8988T (cell line): ENCODE measurements around the gene NID1.
"Not testable (repeated sequence)": the region's sequence is repeated elsewhere in the genome, so short reads cannot be mapped to it uniquely, and the experiment has no call there.

Experiments
- DNase-seq: peaks from one replicate; pipeline ENCODE4 v3.0.0; 2011

The NID1 gene

GRCh38 chr1:236064674-236065508, at the start of gene NID1:
NID1 (minus strand) TSS chr1:236065090; CDS start chr1:236065079, 11 bp downstream.
- no peak for DNase-seq

DNA sequence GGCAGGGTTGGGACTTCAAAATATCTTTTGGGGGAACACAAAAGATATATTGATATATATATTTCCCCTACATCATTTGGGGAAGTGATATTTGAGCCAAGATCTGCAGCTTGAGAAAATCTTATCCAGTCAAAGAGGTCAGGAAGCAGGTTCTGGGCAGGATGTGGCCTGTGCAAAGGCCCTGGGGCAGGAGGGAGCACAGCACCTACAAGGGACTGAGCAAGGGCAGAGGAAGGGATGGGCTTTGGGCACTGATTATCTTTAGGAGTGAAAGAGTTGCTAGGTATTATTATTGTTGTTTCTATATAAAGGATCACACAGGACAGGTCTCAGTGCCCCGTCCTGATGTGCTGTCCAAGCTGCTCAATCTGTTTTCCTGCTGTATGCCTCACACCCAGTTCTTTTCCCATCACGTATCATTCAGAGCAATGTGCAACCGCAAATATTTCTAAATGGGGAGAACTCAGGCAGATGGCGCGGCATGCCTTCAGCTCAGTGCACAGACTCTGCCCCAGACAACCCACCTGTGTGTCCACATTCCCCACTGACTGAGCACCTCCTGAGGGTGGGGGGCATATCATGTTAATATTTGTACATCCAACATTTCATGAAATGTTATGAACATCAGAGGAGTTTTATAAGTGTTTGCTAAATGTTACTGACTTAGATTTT, 49.3 kb upstream of the NID1 start:
- DNase-seq = no peak

DNA sequence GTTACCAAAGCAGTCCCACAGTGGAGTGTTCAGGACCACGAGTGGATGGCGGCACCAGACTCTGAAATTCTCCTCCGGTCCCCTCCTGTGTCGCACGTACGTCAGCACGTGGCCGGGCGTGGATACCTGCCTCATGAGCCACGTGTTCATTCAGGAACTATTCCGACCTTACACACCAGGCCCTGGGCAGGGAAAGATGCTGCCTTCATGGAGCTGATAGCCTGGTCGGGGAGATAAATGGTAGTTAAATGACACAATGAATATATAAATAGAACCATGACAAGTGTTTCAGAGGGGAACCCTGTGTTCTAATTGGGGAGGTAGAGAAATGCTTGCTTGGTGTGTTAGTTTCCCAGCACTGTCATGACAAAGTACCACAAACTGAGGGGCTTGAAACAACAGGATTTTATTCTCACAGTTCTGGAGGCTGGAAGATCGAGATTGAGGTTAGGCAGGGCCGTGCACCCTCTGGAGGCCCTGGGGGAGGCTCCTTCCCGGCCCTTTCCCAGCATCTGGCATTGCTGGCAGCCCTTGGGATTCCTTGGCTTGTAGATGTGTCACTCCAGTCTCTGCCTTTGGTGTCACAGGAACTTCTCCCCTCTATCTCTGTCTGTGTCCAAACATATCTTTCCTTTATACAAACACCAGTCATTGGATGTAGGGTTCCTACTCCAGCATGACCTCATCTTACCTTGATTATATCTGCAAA, 48.6 kb upstream of the NID1 start:
- DNase-seq = no peak

GRCh38 chr1:236112332-236112627, 47.4 kb upstream of the NID1 start:
- no peak for DNase-seq

- no peak for DNase-seq
Measured at GRCh38 chr1:236111527-236112331, 46.8 kb upstream of the NID1 start.

DNA sequence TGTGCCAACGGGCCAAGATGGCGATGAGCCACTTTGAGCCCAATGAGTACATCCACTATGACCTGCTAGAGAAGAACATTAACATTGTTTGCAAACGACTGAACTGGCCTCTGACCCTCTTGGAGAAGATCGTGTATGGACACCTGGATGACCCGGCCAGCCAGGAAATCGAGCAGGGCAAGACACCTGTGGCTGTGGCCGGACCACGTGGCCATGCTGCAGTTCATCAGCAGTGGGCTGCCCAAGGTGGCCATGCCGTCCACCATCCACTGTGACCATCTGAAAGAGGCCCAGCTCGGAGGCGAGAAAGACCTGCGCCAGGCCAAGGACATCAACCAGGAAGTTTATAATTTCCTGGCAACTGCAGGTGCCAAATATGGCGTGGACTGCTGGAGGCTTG, 45.2 kb upstream of the NID1 start:
- no peak for DNase-seq

GRCh38 chr1:236108027-236108648, 43.2 kb upstream of the NID1 start:
- no peak for DNase-seq

GRCh38 chr1:236107121-236107907, 42.4 kb upstream of the NID1 start:
- no peak for DNase-seq

- peak; percentile 68 for DNase-seq
Measured at GRCh38 chr1:236103646-236104218, 38.8 kb upstream of the NID1 start.

DNA sequence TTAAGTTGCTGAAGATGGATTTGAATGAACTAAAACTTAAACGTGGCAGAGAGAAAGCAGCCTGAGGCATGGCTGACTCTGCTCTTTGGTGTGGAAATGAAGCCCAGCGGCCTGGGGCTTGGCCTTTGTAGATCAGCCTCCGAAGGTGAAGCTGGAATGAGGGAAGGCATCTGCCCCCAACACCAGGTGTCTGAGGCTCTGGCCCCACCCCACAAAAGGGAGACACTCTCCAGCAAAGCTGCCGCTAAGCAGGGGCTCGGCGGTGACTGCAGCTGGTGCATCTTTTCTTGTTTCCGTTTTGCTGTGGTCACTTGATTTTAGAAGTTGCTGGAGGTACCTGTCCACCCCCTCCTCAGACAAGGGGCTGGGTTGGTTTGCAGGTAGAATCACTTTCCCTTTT, 38.2 kb upstream of the NID1 start:
- no peak for DNase-seq

GRCh38 chr1:236102611-236103010, 37.7 kb upstream of the NID1 start:
- no peak for DNase-seq

DNA sequence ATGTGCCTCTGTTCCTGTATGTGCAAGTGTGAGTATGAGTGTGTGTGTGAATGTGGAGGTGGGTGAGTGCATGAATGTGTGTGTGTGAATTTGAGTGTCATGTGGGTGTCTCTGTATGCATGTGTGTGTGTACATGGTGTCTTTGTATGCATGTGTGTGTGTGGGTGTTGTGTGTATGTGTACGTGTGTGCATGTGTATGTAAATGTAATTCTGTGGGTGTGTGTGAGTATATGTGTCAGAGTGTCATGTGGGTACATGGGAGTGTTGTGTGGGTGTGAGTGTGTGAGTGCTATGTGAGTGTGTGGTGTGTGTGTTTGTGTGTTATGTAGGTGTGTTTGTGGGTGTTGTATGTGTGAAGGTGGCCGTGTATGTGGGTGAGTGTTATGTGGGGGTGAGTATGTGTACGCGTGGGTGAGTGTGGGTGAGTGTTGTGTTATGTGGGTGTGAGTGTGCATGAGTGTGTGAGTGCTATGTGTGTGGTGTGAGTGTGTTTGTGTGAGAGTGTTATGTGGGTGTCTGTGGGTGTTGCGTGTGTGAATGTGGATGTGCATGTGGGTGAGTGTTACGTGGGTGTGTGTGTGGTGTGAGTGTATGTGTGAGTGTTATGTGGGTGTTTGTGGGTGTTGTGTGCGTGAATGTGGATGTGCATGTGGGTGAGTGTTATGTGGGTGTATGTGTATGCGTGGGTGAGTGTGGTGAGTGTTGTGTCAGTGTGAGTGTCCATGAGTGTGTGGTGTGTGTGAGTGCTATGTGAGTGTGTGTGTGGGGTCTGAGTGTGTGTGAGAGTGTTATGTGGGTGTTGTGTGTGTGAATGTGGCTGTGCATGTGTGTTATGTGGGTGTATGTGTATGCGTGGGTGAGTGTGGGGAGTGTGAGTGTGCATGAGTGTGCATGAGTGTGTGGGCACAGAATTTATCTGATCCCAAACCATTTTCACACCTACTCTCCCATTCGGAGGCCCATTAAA, 36.6 kb upstream of the NID1 start:
- no peak for DNase-seq

DNA sequence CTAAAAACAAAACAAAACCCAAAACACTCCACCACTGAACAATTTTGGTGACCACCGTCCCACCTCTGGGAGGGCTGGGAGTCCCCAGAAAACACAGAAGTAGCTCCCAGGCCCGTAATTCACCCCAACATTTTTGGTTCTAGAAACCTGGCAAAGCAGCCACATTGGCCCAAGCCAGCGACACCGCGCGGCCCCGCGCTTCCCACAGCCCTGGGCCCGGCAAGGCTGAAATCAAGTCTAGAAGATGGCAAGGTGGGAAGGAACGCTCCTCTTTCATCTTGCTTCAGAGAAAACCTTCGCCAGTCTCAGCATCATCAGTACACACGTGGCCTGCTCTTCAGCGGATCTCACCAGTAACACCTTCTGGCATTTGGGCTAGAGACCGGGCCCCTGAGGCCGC, 35.9 kb upstream of the NID1 start:
- DNase-seq = no peak

- no peak for DNase-seq
Measured at GRCh38 chr1:236099355-236099974, 34.6 kb upstream of the NID1 start.

- no peak for DNase-seq
Measured at GRCh38 chr1:236098267-236098666, 33.4 kb upstream of the NID1 start.

DNA sequence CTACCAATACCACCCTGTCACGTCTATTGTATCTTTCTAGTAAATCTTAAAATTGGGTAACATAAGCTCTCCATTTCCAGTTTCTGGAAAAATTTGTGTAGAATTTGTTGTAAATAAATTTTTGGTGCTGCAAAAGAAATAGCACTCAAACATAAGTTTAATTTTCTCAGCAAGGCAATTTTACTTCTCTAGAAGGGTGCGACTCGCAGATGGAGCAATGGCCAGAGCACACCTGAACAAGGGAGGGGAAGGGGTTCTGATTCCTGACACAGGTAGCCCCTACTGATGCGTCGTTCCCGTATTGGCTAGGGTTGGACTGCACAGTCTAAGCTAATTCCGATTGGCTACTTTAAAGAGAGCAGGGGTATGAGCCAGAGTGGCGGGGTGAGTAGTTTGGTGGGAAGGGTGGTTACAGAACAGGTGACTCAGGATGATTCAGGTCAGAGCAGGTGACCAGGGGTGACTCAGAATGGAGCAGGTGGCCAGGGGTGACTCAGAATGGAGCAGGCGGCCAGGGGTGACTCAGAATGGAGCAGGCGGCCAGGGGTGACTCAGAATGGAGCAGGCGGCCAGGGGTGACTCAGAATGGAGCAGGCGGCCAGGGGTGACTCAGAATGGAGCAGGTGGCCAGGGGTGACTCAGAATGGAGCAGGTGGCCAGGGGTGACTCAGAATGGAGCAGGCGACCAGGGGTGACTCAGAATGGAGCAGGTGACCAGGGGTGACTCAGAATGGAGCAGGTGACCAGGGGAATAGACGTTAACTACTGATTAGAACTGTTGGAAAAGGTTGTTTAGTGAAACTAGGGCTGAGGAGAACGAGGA, 32.0 kb upstream of the NID1 start:
- DNase-seq = not testable (repeated sequence)

DNA sequence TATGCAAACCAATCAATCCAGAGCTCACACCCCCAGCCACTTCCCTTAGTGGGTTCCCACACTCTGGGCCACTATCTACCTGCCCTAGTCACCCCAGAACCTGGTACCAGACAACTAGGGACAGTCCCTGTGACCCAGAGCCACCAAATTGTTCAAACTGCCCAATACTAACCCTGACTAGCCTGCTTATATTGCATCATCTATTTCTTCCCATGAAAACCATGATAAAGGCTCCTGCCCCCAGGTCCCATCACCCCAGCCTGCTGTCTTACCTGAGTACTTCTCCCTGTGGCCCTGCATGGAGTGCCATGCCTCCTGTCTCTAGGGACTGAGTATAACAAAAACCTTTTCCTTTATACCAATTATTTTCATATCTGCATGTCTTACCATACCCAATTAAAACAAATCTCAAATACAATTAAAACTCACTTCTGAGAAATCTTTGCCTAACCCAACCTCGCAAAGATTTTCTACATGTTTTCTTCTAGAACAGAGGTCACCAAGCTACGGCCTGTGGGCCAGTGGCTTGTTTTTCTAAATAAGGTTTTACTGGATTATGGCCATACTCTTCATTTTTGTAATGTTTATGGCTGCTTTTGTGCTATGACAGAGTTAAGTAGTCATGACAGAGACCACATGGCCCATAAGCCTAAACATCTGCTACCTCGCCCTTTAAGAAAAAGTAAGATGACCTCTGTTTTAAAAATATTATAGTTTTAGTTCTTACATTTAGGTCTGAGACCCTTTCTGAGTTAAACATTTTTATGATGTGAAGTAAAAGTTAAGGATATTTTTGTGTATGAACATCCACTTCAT, 31.0 kb upstream of the NID1 start:
- no peak for DNase-seq

DNA sequence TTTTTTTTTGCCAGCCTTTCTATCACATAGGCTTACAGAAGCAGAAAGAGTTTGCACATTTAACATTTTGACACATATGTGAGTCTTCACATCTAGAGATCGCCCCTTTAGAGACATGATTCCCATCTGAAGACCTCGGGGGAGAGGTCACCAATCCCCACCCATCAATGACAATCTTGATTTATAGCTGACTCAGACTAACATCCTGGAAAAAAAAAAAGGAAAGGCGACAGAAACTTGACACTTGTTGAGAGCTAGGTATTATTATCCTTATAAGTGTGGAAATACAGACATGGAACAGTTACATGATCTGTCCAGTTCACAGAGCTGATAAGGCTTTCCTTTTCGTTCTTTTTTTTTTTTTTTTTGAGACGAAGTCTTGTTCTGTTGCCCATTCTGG, 28.0 kb upstream of the NID1 start:
- DNase-seq = no peak
